ENCODE measurements around the gene KRT40.

DNA sequence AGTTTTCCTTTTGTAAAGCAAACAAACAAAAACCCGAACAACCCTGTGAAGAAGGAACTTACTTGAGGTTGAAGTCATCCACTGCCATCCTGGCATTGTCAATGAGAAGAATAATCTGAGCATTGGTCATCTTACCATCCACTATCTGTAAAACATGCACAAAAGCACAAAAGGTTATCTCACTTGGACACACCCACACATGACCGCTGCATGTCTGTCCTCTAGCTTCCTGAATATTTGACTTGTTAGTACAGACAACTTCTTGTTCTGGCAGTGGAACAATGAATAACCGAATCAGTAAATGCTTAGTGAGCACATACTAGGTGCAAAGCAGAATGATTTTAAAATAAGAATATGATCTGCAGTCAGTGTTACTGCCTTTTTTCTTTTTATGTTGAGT, 52.8 kb downstream of the KRT40 start:
- TF ChIP-seq SRF (IDR thresholded peaks at IDR 0.05; ENCODE audit: low read depth) (no peak), CTCF (IDR thresholded peaks at IDR 0.05 in 2 of 3, conservative IDR thresholded peaks at IDR 0.05 in 1 of 3; ENCODE audit: borderline replicate concordance in 1 of 3, insufficient read depth in 1 of 3, low read depth in 2 of 3, low read length in 2 of 3) (no peak), CBX3 (IDR thresholded peaks at IDR 0.05; ENCODE audit: low read depth) (no peak), EZH2 (IDR thresholded peaks at IDR 0.05) (no peak), POLR2A (IDR thresholded peaks at IDR 0.05; ENCODE audit: borderline replicate concordance, extremely low read depth, insufficient read depth, insufficient read length) (no peak), RAD21 (IDR thresholded peaks at IDR 0.05; ENCODE audit: low read depth) (no peak)
- TF ChIP-seq, protein P1, sequence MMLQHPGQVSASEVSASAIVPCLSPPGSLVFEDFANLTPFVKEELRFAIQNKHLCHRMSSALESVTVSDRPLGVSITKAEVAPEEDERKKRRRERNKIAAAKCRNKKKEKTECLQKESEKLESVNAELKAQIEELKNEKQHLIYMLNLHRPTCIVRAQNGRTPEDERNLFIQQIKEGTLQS (IDR thresholded peaks at IDR 0.05): no peak

All from HCT116 (cell line).